NCI-H2171 treated with DMSO at 0.1 percent for 48 hours (cell line): Measurements from ENCODE around the gene MUC2.
A peak's percentile ranks its signal among the peaks of the same experiment; 100 is the strongest.

ENCODE experiments used
- DNase-seq: peaks from one replicate; lab custom pipeline; 2025; lab: John Stamatoyannopoulos, UW

Gene MUC2

DNA sequence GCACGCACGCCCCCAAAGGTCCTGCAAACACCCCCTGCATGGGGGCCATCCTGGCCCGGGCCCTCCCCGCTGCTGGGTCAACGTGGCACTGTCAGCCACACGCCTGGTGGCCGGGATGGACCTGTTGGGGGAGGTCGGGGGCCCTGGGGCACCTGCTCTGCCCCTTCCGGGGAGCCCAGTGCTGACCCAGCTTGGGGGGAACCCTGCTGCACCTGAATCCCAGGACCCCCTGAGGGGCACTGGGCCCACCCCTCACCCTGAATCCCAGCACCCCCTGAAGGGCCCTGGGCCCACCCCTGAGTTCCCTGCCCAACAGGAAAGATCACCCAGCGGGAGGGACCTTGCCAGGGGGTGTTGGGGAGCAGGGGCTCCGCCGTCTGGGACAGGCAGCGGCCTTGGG, 37.7 kb upstream of the MUC2 start:
- no peak for DNase-seq

- DNase-seq = no peak
These were observed 37.1 kb upstream of the MUC2 start for GRCh38 chr11:1037506-1038055.

DNA sequence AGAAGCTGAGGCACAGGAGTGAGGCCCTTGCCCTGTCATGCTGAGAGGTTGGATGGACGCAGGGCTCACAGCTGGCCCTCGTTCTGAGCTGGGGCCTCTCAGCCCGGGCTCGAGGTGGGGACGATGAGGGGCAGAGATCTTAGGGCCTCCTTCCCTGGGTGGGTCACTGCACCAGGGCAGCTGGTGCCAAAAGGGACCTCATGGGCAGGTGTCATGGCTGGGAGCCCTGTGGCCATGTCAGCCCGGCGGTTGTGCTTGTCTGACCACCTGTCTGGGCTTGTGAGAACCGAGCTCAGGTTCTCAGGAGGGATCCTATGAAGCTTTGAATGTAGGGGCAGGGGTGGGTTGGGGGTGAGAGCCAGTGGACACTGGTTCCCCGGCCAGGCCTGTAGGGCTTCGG, 36.3 kb upstream of the MUC2 start:
- DNase-seq = no peak

- no peak for DNase-seq
These were observed 35.8 kb upstream of the MUC2 start for GRCh38 chr11:1038921-1039320.

DNA sequence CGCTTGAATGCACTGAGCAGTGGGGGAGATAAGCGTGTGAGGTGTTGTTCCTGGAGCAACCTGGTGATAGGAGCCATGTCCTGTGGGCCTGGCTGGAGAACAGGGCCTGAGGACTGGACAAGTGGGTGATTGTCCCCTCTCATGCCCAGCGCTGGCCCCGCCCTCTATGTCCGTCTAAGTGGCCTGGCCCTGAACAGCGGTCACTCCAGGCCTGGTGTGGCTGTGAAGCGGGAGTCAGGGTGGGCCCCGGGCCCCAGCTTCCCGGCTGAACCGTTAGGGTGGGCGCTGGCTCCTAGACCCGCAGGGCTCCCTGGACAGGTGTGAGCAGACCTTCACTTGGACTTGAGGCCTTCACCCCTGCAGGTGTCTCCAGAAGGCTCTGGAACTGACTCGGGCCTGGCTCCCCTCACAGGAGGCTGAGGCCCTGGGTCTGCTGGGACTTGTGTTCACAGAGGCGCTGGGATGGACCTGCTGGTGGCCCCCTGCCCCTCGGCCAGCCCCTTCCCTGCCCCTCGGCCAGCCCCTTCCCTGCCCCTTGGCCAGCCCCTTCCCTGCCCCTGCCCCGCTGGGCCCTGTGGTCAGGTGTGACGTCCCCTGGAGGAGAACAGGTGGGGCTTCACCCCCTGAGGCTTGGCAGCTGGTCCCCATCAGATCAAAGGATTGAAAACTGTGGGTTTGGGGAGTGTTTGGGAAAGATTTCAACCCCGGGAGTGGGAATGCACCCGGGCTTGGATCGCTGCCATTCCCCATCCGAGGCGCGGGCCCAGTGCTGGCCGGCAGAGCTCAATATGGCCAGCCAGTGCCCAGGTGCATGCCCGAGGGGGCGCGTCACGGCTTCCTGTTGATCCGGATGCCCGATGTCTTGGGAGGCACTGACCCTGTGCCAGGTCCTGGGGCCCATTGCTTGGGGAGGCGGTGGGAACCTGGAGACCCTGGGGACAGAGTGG, 34.9 kb upstream of the MUC2 start:
- DNase-seq = no peak

- DNase-seq = no peak
These were observed 34.1 kb upstream of the MUC2 start for GRCh38 chr11:1040428-1041148.

- no peak for DNase-seq
These were observed 33.6 kb upstream of the MUC2 start for GRCh38 chr11:1041149-1041467.

- no peak for DNase-seq
These were observed 33.2 kb upstream of the MUC2 start for GRCh38 chr11:1041471-1041870.

DNA sequence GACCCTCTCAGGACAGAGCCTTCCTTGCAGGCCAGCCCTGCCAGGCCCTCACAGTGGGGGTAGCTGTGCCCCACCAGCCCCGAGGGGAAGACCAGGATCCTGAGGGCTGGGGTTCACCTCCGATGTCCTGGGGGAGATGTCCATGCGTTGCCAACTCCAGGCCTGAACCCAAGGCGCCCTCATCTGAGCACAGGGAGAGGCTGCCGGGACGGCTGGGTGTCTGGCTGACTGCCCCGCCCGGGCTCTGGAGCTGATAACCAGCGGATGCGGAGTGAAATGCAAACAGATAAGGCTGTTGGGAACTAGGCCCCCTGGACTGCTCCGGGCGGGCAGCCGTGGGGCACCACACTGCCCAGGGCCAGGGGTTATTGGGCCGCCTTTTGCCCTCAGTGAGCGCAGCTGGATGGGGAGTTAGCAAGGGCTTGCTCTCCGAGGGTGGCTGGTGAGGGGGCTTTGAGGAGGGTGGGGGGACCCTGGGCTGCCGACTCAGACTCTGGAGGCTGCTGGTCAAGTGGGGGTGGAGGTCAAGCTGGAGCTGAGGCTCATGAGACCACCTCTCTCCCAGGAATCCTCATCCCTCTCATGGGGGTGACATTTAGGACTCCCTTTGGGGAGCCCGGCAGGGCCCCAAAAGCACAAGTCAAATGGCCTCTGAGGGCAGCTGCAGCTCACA, 32.6 kb upstream of the MUC2 start:
- DNase-seq = no peak

DNA sequence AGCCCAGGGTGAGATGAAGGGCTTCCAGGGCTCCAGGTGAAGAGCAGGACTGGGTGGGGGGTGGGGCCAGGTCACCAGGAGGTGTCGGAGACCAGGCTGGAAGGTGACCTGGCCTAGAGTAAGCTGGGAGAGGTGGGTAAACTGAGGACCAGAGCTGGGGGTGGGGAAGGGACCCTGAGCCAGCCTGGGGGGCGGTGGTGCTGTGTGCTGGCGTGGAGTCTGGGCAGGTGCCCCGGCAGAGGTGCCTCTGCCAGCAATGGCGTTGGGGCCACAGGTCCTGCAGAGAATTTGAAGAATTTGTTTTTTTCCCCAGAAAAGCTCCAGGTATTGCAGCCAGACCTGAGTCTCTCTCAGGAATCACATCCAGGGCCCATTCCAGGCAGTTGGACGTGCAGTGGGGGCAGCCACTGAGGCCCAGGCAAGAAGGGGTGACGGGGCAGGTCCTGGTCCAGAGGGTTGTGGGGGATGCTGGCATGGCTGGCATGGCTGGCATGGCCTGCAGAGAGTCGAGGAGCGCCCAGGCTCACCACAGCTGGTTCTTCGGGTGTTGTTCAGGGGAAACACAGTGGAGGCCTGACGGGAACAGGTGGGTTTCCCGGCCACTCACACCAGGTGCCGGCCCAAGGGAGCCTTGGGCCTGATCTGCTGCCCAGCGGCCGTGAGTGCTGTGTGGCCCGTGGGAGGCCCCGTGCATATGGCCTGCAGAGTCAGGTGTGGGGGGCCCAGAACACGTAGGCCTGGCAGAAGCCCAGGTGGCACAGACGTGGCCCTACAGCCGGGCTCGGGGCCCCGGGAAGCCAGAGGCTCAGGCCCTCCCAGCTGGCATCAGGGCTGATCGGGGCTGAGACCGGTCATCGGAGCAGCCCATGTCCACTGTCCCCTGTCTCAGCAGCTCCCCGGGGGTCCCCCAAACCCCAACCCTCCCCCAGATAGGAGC, 31.8 kb upstream of the MUC2 start:
- DNase-seq = no peak

DNA sequence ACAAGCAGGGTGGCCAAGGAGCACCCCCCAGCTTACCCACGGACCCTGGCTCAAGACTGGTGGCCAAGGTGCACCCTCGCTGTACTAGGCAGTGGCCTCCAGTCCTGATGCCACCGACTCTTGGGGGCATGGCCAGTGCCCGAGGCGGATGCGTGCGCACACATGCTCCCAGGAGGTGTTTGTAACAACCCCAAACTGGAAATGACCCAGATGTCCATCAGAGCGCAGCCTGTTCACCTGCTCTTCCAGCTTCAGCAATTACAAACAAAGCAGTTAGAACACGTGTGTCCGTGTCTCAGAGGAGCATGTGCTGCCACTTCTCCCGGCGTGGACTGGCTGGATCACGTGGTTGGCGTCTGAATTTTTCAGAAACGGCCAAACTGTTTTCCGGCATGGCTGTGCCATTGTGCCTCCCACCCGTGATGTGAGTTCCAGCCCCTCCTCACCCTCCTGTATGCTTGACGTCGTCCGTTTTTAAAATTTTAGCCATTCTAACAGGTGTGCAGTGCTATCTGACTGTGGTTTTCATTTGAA, 31.0 kb upstream of the MUC2 start:
- no peak for DNase-seq

DNA sequence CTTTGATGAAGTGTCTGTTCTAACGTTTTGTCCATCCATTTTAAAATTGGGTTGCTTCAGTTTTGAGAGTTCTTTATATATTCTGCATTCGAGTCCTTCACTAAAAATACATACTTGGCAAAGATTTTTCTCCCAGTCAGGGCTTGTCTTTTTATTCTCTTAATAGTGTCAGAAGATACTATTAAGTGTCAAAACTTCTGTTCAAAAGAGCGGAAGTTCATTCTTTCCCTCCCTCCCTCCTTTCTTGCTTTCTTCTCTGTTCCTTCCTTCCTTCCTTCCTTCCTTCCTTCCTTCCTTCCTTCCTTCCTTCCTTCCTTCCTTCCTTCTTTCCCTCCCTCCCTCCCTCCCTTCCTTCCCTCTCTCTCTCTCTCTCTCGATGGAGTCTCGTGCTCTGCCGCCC, 30.5 kb upstream of the MUC2 start:
- no peak for DNase-seq

- DNase-seq = no peak
These were observed 27.0 kb upstream of the MUC2 start for GRCh38 chr11:1047595-1048156.

- DNase-seq = no peak
These were observed 26.2 kb upstream of the MUC2 start for GRCh38 chr11:1048375-1049070.

DNA sequence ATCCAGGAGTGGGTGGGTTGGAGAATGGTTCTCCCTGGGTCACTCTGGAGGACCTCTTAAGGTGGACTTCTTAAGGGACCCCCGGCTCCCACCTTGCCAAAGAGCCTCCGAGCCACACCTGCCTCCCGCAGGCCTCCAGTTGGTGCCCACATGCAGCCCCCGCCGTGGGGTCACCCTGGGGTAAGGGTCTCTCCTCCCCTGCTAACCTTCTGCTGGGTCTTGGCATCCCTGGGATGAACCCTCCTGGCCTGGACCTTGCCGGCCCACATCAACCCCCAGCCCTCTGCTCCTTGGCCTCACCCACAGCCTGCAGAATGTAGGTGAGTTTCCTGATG, 25.6 kb upstream of the MUC2 start:
- DNase-seq = no peak

DNA sequence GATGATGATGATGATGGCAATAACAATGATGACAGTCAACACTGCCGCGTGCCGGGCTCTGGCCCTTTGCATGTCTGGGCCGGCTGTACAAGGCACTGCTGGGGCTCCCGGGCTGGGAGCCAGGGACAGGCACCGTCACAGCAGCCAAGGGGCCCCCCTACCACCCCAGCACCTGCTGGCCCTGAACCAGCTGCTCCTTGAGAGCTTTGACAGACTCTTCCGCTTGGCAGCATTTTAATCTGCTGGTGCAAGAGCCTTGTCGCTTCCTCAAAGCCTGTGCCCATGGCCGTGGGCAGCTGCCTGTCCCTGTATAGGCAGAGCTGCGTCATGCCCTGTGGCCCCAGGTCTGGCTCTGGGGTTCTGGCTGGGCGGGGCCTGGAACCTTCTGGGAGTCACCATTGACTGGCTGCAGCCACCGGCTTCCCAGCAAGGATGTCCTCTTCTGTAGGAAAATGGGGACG, 25.2 kb upstream of the MUC2 start:
- peak; percentile 71 for DNase-seq

- DNase-seq = no peak
These were observed 24.6 kb upstream of the MUC2 start for GRCh38 chr11:1049911-1050580.

DNA sequence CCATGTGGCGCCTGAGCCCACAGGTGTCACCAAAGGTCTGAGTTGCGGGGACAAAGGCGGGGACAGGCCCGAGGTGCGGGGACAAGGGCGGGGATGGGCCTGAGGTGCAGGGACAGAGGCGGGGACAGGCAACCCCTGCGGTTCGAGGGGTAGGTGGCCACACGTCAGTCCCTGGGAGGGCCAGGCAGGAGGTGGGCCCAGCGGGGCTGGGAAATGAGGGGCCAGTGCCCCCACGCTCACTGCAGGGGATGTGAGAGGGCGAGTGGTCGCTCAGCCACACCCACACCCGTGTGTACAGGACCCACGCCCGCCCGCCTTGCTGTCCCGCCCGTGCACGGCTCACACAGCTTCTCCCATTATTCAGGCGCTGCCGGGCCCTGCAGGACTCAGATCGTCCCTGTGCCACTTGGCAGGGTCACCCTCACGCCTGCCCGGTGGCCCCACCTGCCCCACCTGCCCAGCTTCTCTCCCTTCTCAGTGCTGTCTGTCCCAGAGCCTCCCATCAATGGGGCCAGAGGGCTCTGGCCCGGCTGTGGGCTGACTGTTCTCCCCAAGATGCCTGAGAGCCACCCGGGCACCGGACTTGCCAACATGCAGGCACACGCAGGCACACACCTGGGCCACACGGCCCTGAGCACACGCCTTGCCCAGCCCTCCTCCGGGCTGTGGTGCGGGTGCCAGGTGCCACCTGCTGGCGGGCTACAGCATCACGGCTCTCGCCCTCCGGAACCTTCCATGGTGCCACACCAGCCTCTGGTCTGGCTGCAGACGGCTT, 23.9 kb upstream of the MUC2 start:
- DNase-seq = peak; percentile 53
